Fibroblast of peridontal ligament (primary cell): ENCODE measurements around the gene PPARG.
"Not testable (repeated sequence)": the region's sequence is repeated elsewhere in the genome, so short reads cannot be mapped to it uniquely, and the experiment has no call there.

Experiments used
- DNase-seq: peaks from one replicate; pipeline ENCODE4 v3.0.0-alpha.2; 2010; ENCODE audit errors: extremely low read depth

Gene PPARG

DNA sequence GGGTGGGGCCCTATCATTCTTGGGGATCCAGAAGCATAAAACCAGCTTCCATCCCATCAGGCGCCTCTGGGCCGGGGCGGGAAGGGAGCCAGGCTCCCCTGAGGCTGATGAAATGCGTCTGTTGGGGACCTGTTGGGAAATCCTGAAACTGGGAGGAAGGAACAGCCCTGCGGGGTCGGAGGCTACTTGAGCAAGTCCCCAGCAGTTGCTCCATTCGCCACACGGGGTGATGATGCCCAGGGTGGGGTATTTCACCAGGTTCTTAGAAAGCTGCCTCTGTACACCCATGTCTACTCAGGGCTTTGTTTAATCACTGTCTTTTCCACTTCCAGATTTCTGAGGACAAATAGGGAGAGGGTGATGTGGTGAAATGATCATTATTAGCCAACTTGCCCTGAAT is 170.0 kb downstream of the PPARG start:
- no peak for DNase-seq

DNA sequence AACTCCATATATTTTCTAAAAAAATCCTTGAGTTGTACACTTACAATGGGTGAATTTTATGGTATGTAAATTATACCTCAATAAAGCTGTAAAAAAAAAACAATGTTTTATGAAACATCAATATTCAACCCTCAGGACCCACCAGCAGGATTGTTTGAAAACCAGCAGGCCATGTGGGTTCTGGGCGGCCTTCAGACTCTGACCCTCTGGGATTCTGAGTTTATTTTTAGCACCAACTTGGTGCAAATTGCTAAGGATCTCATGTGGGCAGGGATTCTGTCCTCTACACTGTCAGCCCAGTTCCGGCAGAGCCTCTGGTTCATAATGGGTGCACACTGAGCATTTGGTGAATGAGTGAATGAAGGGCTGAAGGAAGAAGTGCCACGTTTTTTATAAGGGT is 171.3 kb downstream of the PPARG start:
- DNase-seq: no peak

DNA sequence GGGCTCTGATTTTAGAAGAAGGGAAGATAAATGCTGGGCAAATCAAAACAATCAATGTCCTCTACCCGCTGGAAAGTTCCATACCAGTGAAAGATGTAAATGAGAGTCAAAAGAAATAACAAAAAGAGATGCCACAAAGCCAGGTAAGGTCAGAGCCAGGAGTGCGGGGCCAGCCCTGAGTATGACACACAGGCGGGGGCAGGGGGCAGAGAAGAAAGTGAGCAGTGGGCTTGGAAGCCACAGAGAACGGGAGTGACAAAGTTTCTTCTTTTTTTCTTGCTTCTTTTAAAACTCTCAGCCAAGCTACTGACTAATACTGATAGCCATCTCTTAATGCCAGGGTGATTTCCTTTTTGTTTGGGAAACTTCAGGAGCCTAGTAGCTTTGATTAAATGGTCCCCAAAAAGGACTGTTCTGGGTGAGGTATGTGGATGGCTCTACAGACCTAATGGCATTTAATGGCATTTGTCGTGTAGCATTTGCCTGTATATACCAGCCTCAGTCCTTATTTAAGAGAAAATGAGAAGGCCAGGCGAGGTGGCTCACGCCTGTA is 172.3 kb downstream of the PPARG start:
- no peak for DNase-seq

DNA sequence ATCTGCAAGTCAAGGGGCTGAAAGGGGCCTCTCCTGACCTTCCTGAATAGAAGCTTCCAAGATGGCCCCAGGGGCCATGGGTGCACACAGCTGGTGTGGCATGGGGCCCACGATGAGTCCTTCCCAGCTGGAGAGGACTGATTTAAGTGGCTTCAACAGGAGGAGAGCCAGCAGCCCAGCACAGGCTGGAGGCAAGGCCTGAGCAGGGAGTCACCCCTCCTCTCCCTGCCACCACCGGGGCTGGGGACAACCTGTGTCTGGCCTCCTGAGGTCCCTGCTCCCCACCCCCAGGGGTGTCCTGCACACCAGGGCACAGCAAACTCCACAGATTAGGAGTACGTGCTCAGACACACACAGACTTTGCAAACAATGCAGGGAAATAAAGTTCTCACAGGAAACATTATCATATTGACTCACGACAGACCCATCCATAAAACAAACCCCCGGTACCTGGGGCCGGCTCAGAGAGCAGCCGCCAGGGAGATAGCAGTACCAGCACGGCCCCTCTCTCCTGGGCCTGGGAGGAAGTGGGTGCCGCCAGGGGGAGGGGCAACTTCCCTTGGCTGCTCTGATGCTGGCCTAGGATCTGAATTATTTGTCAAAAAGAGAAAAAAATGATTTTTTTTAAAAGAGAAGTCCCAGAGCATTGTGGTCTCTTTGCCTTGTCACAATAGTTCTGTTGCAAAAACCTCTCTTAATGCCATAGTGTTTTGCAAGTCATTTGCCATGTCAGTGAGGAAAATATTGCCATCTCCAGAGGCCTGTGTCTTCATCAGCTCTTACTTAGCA is 173.5 kb downstream of the PPARG start:
- DNase-seq: no peak

DNA sequence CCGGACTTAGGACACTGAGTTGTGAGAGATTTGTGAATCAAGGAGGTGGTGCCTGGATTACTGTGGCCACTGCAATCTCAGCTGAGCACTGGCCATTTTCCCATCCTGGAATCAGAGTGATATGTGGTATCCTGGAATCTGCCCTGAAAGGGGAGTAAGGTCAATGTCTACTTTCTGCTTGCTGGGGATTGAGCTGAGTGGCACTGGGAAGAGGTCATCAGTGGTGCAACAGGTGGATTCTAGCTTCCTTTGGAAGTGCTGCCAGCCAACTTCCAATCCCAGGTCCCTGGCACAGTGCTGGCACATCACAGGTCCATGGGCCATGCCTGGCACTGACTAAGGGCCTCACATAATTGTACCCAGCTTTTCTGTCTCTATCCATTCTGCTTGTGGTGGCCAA is 174.8 kb downstream of the PPARG start:
- DNase-seq: no peak

DNA sequence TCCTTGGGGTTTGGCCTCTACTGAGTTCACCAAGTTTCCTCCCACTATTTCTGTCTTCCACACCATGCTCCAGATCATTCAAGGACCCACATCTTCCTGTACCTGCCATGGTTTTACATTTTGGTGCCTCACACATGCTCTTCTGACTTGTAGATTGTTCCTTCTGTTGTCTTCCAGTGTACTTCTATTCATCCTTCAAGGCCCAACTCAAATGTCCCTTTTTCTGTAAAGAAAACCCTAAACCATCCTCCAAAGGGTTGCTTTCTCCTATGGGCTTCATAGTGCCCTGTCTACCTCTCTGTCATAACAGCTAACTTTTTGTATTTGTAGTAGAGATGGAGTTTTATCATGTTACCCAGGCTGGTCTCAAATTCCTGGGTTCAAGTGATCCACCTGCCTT is 175.3 kb downstream of the PPARG start:
- no peak for DNase-seq

DNA sequence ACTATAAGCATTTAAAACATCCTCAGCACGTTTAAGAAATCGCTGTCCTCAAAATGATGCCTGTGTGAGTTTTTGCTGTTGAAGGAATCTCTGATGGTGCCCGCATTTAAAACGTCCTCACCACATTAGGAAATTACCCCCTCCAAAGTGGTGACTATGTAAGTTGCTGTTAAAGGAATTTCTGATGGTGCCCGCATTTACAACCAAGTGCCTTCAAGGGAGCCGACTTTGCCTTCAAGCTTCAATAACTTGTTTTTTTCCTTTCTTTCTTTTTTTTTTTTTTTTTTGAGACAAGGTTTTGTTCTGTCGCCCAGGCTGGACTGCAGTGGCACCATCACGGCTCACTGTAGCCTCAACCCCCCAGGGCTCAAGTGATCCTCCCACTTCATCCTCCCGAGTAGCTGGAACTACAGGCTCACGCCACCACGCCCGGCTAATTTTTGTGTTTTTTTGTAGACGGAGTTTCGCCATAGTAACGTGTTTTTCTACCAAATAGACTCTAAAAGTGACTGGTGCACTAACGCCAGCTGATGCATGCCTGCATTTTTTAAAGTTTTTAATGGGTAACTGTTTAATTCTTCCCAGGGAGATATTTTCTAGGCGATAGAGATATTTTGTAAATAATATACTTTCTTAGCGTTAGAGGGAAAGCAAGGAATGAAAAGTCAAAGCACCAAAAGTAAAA is 176.4 kb downstream of the PPARG start:
- no peak for DNase-seq

DNA sequence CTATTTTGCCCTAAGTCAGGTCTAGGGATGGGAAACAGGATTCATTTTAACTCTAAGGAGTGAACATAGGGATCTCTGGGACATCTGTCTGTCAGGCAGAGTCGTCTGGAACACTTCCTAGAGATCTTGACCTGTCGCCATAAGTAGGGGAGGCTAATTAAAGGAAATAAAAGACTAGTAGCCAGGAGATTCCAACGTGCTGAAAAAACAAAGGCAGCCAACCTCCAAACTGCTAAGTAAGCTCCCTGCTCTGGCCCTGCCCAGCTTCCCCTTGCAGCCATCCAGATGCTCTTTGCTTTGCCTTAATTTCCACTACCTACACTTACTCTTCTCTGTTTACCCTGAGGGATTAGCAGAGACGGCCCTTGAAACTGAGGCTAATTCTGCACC is 177.0 kb downstream of the PPARG start:
- DNase-seq: no peak

DNA sequence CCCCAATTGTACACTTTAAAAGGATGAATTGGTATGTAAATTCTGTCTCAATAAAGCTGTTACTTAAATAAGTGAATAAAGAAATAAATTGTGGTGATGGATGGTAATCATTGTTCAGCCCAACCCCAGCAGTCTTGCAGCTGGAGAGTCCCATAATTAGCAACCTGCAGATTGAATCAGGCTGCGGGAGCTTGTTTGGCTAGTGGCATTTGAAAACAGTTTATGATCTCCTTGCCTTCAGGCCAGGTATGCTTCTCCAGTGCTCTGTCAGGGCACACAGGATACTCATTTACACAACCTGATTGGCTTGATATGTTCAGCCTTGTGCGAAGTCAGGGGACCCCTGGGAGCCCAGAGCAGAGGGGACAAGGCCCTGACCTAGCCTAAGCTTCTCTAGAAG is 178.9 kb downstream of the PPARG start:
- DNase-seq: no peak

DNA sequence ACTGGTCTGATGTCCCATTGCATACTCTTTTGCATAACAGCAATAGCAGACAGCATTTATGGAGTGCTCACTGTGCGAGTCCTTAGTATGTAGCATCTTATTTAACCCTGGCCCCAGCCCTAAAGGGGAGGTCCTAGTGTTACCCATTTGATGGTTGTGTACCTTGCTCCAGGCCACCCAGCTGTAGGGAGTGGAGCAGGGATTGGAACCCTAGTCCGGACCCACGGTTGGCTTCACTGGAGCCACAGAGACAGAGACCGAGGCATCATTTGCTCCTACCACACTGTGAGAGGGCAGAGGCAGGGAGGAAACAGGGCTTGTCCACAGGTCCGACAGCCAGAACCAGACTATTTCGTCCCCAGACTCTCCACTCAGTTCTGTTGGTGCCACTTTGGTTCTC is 179.4 kb downstream of the PPARG start:
- no peak for DNase-seq

DNA sequence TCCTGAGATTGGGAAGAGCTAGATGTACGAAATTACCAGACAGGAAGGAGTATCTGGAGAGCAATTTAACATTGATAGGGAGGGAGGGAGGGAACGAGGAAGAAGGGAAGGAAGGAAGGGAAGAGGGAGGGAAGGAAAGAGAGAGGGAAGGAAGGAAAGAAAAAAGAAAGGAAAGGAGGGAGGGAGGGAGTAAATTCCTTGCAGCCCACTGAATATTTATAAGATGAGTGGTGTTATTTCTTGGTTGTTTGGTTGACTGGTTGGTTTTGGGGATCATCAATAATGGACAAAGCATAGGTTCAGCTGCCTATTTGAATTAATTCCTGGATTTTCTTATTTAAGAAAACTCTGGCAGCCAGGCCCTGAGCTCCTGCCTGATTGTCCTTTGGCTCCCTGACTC is 179.9 kb downstream of the PPARG start:
- DNase-seq: no peak

DNA sequence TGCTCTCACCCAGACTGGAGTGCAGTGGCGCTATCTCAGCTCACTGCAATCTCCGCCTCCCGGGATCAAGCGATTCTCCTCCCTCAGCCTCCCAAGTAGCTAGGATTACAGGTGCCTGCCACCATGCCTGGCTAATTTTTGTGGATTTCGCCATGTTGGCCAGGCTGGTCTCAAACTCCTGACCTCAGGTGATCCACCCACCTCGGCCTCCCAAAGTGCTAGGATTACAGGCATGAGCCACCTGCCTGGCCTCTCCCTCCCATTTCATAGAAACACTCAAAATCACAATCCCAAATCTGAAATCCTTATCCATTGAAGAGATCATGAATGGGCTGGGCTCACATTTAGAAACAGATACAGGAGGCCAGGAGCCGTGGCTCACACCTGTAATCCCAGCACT is 180.4 kb downstream of the PPARG start:
- not testable (repeated sequence) for DNase-seq

DNA sequence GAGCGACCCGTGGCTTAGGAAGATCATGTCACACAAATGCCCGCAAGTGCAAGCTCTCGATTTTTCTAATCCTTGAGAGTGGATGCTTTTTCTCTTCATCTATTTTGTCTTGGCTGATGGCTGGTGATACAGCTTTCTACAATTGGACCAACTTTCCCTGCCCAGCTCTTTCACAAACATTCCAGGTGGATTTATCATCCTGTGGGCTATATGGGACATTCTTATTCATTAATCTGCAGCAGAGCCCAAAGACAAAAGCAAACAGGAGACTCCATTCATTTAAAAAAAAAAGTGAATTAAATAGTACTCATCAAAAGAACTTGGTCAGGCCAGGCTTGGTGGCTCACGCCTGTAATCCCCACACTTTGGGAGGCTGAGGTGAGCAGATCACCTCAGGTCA is 181.2 kb downstream of the PPARG start:
- DNase-seq: peak; percentile 29

DNA sequence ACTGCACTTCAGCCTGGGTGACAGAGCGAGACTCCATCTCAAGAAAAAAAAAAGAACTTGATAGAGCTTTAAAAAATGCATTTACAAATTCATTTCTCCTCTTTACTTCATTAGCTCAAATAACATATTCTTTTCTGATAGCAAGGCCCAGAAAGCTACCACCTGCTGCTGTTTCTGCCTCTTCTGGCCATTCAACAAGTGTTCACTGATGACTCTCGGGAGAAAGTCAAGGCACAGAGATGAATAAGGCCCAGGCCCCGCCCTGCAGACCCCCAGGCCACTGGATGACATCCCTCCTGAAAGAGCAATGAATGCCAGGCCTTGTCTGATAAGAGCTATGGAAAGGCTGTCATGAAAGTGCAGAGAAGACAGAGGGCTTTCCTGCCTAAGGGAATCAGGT is 181.8 kb downstream of the PPARG start:
- DNase-seq: no peak

DNA sequence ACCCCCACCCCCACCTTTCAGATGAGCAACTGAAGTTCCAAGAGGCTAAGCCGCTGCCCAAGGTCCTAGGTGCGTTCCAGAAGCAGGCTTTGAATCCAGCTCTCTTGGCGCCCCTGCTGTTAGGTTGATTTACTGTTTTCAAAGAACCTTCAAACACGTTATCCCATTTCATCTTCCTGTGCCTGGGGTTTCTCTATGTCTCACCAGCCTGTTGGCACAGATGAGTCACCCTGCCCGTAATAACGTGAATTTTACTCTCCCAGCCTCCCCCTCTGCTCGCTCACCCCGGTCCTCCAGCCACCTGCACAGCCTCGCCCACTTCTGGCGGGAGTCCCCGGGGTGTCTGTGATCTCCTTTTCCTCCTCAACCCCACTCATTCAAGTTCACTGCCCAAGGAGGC is 182.4 kb downstream of the PPARG start:
- DNase-seq: no peak

DNA sequence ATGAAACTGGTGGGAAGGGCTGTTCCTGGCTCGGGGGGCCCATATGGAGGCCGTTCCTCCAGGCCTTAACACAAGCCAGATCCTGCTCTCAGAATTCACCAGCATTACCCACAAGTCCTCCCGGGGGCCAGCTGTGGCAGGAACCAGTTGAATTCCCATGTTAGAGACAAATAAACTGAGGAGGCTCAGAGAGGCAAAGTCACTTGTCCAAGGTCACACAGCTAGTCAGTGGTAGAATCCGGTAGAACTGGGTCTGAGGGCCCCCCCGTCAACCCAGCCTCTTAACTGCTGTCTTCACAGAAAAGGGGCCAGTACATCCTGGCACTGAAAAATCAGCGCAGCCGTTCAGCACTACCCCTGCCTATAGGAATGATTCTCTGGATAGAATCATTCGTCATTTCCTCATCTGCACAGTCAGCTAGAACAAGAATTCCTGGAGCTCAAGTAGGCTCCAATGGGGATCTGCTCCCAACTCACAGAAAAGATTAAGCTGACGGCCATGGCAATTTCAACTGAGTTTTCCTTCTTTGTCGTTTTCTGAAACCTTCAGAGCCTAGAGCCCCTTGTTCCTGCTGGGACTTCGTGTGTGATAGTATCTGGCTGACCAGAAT is 183.2 kb downstream of the PPARG start:
- no peak for DNase-seq

DNA sequence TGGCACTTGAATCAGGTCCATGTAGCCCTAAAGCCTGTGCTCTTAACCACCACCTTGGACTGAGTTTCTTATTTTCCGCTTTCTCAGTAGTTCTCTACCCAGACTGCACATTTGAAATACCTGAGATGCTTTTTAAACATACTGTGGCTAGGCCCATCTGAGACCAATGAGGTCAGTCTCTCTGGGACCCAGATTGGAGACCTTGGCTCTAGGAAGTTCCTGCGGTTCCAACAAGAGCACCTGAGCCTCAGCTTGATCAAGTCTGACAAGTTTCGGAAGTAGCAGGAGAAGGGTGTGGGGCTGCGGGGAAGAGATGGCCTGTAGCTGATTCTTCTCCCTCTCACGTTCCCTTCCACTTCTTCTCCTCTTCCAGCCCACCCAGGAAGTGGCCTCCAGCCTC is 183.9 kb downstream of the PPARG start:
- no peak for DNase-seq

DNA sequence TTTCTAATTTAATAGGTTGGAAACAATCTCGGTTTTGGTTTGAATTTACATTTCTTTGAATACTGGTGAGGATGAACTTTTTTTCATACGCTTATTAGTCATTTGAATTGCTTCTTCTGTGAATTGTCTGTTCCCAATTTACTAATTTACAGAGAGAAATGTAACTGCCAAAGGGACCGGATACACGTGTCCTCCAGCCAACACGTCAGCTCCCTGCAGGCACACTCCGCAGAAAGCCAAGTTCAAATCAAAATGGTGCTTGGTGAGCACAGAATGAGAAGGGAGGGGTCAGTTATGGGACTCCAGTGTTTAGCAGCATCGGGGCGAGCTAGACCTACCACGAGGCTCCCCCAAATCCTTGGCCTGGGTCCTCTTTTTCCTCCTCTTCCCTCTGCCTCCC is 184.6 kb downstream of the PPARG start:
- DNase-seq: peak; percentile 24

DNA sequence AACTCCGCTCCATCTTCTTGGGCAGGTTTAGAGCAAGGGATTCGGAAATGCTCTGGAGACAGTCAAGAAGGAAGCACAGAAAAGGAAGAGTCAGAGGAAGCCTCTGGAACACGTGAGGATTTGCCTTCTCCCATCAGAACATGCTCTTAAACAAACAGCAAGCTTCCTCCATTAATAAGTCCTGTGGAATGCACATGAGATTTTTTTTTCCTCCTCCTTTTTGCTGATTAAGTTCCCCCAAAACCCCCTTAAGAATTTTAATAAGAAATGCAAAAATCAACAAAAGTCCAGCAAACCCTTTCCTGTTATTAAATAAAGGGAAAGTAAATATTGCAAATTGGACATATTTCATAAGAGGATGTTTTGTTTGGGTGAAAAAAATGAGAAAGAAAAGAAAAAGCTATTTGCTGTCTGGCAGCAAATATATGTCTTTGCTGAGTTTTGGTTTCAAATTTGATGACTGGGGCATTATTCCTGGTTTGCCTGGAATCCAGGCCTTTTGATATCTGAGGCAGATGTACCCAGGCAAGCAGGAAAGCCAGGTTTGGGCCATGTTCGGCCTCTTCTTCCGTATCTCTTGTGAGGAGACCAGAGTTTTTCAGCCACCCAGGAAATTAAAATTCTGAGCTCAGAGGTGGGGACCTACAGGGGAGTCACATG is 187.5 kb downstream of the PPARG start:
- DNase-seq: peak; percentile 66

DNA sequence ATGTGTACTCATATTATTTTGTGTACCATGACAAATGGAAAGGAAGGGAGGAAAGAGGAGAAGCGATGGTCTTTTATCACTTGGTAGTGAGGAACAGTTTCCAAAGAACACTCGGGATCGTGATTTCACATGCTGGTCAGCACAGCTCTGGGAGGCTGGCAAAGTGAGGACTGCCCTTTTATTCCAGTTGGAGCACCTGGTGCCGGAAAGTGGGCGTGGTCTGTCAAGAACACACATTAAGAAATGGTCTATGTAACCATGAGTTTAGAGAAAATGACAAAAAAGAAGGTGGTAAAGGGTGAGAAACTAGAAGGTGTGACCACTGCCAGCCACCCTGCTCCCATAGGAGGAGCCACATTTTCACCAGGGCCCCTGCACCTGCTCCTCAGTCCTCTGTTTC is 188.4 kb downstream of the PPARG start:
- DNase-seq: no peak

DNA sequence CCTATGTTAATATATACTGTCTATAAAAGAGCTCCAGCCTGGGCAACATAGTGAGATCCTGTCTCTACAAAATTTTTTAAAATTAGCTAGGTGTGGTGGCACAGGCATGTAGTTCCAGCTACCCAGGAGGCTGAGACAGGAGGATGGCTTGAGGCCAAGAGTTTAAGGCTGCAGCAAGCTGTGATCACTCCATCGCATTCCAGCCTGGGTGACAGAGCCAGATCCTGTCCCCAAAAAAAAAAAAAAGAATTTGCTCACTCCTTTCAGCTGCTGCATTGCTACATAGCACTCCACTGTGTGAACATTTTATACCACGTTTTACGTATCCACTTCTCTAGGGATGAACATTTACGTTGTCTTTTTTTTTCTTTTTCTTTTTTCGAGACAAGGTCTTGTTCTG is 189.5 kb downstream of the PPARG start:
- DNase-seq: no peak

DNA sequence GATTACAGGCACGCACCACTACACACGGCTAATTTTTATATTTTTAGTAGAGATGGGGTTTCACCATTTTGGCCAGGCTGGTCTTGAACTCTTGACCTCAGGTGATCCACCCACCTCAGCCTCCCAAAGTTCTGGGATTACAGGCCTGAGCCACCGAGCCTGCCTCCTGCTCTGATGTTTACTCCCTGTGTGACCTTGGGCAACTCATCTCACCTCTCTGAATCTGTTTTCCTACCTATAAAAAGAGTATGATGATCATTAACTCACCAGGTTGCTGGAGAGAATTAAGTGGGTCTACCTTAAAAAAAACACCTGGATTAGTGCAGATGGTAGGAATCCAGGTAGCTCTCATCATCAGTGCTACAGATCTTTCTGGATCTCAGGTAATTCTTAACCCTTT is 190.3 kb downstream of the PPARG start:
- DNase-seq: not testable (repeated sequence)
